ENCODE measurements around the gene NKX2-8. TPM values are rescaled to one million over a fixed set of nuclear protein-coding genes. Genes with fewer than 3 reads are reported as not detected.
"Not testable (repeated sequence)": the region's sequence is repeated elsewhere in the genome, so short reads cannot be mapped to it uniquely, and the experiment has no call there.

The NKX2-8 gene
- total and polyA plus RNA-seq, 2 experiments from 2014 or later, result 0.83 TPM; not detected in 1

GRCh38 chr14:36553656-36554260 is 28.7 kb downstream of the NKX2-8 start:
- peak; percentile 69 for ATAC-seq
- no peaks in the 10 kb centered on the region for H3K9me3 Mint-ChIP-seq

GRCh38 chr14:36550899-36551298 is 31.5 kb downstream of the NKX2-8 start:
- no peaks in the 10 kb centered on the region for H3K79me2 ChIP-seq (replicated peaks; ENCODE audit: insufficient read depth)
- TF ChIP-seq NANOG (IDR thresholded peaks at IDR 0.05; ENCODE audit: borderline replicate concordance) (no peak), EZH2phosphoT487 (IDR thresholded peaks at IDR 0.05; ENCODE audit: unreplicated experiment) (no peak), JUNB (IDR thresholded peaks at IDR 0.05; ENCODE audit: unreplicated experiment) (no peak), ZNF114 (CRISPR knock-in tag; IDR thresholded peaks at IDR 0.05) (no peak), ZNF462 (CRISPR knock-in tag; IDR thresholded peaks at IDR 0.05) (no peak)
- ATAC-seq (no peak), DNase-seq (ENCODE audit: low spot score) (no peak)
- H3K27ac ChIP-seq (ENCODE audit: low read depth), result no peak overlapping the region
- no peak overlapping the region for H2AFZ ChIP-seq
- no peaks in the 10 kb centered on the region for H3K36me3 ChIP-seq (ENCODE audit: insufficient read depth)
- H3K4me1 ChIP-seq (ENCODE audit: insufficient read depth), result peaks cover 12% of the 10 kb centered on the region
- no peaks in the 10 kb centered on the region for H3K9me2 ChIP-seq (ENCODE audit: insufficient read depth)
- Mint-ChIP-seq H3K27ac (no peak overlapping the region), H3K9me3 (no peaks in the 10 kb centered on the region), H3K4me3 (no peak overlapping the region), H3K27me3 (ENCODE audit: insufficient read depth, low read depth, poor library complexity) (no peaks in the 10 kb centered on the region), H3K4me1 (peaks cover 18% of the 10 kb centered on the region), H3K36me3 (ENCODE audit: low read depth) (no peaks in the 10 kb centered on the region)
- H3K4me3 ChIP-seq, result no peak overlapping the region
- H3F3A ChIP-seq (replicated peaks; ENCODE audit: low read depth), result no peaks in the 10 kb centered on the region
- no peaks in the 10 kb centered on the region for H4K20me1 ChIP-seq (replicated peaks; ENCODE audit: insufficient read depth)
- no peaks in the 10 kb centered on the region for H3K27me3 ChIP-seq (ENCODE audit: insufficient read depth)
- H3K4me2 ChIP-seq, result no peak overlapping the region

More at GRCh38 chr14:36553656-36554260, 28.7 kb downstream of the NKX2-8 start:
- no peak overlapping the region for H3K27ac Mint-ChIP-seq
- peak; percentile 77 for DNase-seq (ENCODE audit: low spot score)
- Histone ChIP-seq H3K36me3 (ENCODE audit: insufficient read depth) (no peaks in the 10 kb centered on the region), H2AFZ (no peak overlapping the region; the same call in 1 of the 2 replicates), H3K9me2 (ENCODE audit: insufficient read depth) (no peaks in the 10 kb centered on the region), H3K79me2 (replicated peaks; ENCODE audit: insufficient read depth) (no peaks in the 10 kb centered on the region), H3K27me3 (ENCODE audit: insufficient read depth) (no peaks in the 10 kb centered on the region), H3K27ac (ENCODE audit: low read depth) (no peak overlapping the region), H3K4me3 (no peak overlapping the region), H3K4me2 (no peak overlapping the region), H4K20me1 (replicated peaks; ENCODE audit: insufficient read depth) (no peaks in the 10 kb centered on the region), H3K4me1 (ENCODE audit: insufficient read depth) (peaks cover 20% of the 10 kb centered on the region), H3F3A (replicated peaks; ENCODE audit: low read depth) (no peaks in the 10 kb centered on the region)
- H3K4me3 Mint-ChIP-seq, result no peak overlapping the region
- peaks cover 24% of the 10 kb centered on the region for H3K4me1 Mint-ChIP-seq
- no peaks in the 10 kb centered on the region for H3K27me3 Mint-ChIP-seq (ENCODE audit: insufficient read depth, low read depth, poor library complexity)
- H3K36me3 Mint-ChIP-seq (ENCODE audit: low read depth), result no peaks in the 10 kb centered on the region
- TF ChIP-seq, protein P1, sequence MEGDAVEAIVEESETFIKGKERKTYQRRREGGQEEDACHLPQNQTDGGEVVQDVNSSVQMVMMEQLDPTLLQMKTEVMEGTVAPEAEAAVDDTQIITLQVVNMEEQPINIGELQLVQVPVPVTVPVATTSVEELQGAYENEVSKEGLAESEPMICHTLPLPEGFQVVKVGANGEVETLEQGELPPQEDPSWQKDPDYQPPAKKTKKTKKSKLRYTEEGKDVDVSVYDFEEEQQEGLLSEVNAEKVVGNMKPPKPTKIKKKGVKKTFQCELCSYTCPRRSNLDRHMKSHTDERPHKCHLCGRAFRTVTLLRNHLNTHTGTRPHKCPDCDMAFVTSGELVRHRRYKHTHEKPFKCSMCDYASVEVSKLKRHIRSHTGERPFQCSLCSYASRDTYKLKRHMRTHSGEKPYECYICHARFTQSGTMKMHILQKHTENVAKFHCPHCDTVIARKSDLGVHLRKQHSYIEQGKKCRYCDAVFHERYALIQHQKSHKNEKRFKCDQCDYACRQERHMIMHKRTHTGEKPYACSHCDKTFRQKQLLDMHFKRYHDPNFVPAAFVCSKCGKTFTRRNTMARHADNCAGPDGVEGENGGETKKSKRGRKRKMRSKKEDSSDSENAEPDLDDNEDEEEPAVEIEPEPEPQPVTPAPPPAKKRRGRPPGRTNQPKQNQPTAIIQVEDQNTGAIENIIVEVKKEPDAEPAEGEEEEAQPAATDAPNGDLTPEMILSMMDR (conservative IDR thresholded peaks at IDR 0.05; ENCODE audit: low read depth in 2 of 2), result peak; percentile 61 to 69
- TF ChIP-seq EZH2 (IDR thresholded peaks at IDR 0.05; ENCODE audit: low read depth, unreplicated experiment), result no peak

GRCh38 chr14:36544280-36544679 is 38.1 kb downstream of the NKX2-8 start:
- H2AFZ ChIP-seq; DNase-seq (ENCODE audit: low spot score); H3K27ac Mint-ChIP-seq; H3F3A ChIP-seq (replicated peaks; ENCODE audit: low read depth); H3K27ac ChIP-seq (ENCODE audit: low read depth); H3K27me3 ChIP-seq (ENCODE audit: insufficient read depth); H3K36me3 Mint-ChIP-seq (ENCODE audit: low read depth); H3K4me1 Mint-ChIP-seq; H3K4me3 Mint-ChIP-seq; H3K79me2 ChIP-seq (replicated peaks; ENCODE audit: insufficient read depth); H3K9me2 ChIP-seq (ENCODE audit: insufficient read depth); H3K4me1 ChIP-seq (ENCODE audit: insufficient read depth); H3K27me3 Mint-ChIP-seq (ENCODE audit: insufficient read depth, low read depth, poor library complexity); H4K20me1 ChIP-seq (replicated peaks; ENCODE audit: insufficient read depth); H3K9me3 Mint-ChIP-seq; H3K4me2 ChIP-seq; H3K36me3 ChIP-seq (ENCODE audit: insufficient read depth); H3K4me3 ChIP-seq; ATAC-seq: not testable (repeated sequence)
